Hepatocyte (in vitro differentiated cells): ENCODE data around the gene MT1M.

Experiments used
- CTCF ChIP-seq: fragments of 200-600 bp; sonication (generic); IDR thresholded peaks from 2 replicates; pipeline ENCODE4 v1.5.1; 2016; ENCODE audit warnings: antibody characterized with exemption, mild to moderate bottlenecking; ENCODE audit not compliant: poor library complexity
- EZH2 ChIP-seq: fragments of 200-600 bp; sonication (generic); IDR thresholded peaks from 2 replicates; pipeline ENCODE4 v1.6.1; 2016; ENCODE audit warnings: antibody characterized with exemption, mild to moderate bottlenecking, borderline replicate concordance

- no peak for TF ChIP-seq CTCF
- no peak for TF ChIP-seq EZH2
These were observed 19.1 kb downstream of the MT1M start, which contains the start of gene MT1B for GRCh38 chr16:56651586-56651985.
